GM19240 (cell line): ENCODE results near the gene TMEM209.
"Not testable (repeated sequence)": the region's sequence is repeated elsewhere in the genome, so short reads cannot be mapped to it uniquely, and the experiment has no call there.

Experiments used
- DNase-seq: peaks from one replicate; pipeline ENCODE4 v3.0.0; 2011; ENCODE audit warnings: low spot score; ENCODE audit not compliant: insufficient read length

Gene TMEM209

GRCh38 chr7:130129011-130129411, 76.2 kb downstream of the TMEM209 start:
- no peak for DNase-seq

GRCh38 chr7:130127821-130128317, 77.3 kb downstream of the TMEM209 start:
- no peak for DNase-seq

- DNase-seq: no peak
Measured at GRCh38 chr7:130127404-130127803, 77.8 kb downstream of the TMEM209 start.

DNA sequence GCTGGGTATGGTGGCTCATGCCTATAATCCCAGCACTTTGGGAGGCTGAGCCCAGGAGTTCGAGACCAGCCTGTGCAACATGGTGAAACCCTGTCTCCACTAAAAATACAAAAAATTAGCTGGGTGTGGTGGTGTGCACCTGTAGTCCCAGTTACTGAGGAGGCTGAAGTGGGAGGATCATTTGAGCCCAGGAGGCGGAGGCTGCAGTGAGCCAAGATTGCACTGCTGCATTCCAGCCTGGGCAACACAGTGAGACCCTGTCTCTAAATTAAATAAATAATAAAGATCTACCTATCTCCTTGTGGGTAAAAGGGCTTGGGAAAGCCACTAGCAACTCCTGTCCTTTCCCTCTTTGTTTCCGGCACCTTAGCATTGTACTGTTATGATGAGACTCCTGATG, 78.4 kb downstream of the TMEM209 start:
- not testable (repeated sequence) for DNase-seq

DNA sequence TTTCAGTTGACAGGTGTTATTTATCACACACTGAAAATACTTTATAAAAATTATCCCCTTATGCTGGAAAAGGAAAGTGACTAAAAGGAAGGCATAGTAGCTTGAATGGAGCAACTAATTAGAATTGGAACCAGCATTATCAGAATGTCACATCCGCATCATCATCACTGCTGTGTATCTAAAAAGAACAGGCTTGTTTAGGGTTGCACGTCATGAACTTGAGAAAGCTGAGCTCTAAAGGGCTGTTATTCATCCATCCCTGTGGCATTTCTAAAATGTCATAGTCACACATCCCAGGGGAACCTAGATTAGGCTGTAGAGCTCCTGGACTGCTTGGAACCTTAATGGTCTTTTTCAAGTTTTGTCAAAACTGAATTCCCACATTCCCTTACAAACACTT, 80.5 kb downstream of the TMEM209 start:
- no peak for DNase-seq

DNA sequence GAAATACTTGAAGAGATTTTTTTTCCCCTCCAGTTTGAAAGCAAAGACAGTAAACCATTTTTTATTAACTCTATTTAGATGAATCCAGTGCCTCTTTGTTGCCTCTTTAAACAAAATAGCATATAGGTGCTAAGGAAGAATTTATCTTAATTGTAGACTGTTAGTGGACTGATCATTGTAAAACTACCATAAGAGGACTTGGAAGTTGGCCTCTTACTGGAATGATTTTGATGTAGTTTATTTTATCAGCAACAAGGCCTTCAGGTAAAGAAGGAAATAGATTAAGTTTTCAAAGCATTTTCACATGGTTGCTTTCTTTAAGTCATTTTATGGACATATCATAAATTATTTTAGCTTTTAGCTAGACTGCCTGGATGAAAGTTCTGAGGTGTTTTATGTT, 81.7 kb downstream of the TMEM209 start:
- no peak for DNase-seq

GRCh38 chr7:130118801-130119200, 86.4 kb downstream of the TMEM209 start:
- no peak for DNase-seq

DNA sequence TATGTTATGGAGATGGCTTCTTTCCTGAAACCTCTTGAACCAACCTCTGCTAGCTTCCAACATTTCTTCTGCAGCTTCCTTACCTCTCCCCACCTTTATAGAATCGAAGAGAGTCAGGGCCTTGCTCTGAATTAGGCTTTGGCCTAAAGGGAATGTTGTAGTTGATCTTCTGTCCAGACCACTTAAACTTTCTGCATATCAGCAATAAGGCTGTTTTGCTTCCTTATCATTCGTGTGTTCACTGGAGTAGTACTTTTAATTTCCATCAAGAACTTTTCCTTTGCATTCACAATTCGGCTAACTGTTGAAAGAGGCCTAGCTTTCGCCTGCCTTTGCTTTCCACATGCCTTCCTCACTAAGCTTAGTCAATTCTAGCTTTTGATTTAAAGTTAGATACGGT, 86.9 kb downstream of the TMEM209 start:
- no peak for DNase-seq

DNA sequence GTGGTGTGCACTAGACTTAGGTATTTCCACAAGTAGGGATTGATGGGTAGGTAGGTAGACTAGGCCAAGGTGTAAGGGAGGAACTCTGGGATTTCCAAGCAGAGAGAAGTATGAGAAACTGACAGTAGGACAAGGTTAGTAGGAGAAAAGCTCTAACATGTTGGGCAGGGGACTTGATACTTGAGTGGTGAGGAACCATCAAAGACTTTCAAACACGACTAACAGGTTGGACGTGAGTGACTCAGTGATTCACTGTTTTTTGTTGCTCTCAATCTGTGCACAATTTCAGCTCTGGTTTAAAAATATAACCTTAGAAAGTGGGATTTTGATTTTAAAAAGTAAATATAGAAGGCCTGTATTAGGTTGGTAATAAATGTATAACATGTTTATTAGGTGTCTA, 90.4 kb downstream of the TMEM209 start:
- no peak for DNase-seq
